Transverse colon (tissue), 4 donors: ENCODE measurements around the gene TTBK1. TPM values are rescaled to one million over a fixed set of nuclear protein-coding genes. Genes with fewer than 3 reads are reported as not detected.

Experiments
- DNase-seq: peaks from one replicate; pipeline ENCODE4 v3.0.0-alpha.2; 2019
- H3K27ac ChIP-seq, 4 donors: fragments of 200-600 bp; sonication (generic); 2 replicates each; pipeline ENCODE4 v1.5.1; 2016 to 2018; ENCODE audit warnings: inconsistent platforms in 4 of 4
- H3K27me3 ChIP-seq: fragments of 200-600 bp; sonication (generic); 2 replicates; pipeline ENCODE4 v1.5.1; 2017; ENCODE audit warnings: inconsistent platforms
- H3K36me3 ChIP-seq, 4 donors: fragments of 200-600 bp; sonication (generic); 2 replicates each; pipeline ENCODE4 v1.5.1; 2017 to 2019; ENCODE audit warnings: inconsistent platforms in 4 of 4
- H3K4me1 ChIP-seq, 4 donors: fragments of 200-600 bp; sonication (generic); 2 replicates each; pipeline ENCODE4 v1.5.1; 2017 to 2020; ENCODE audit warnings: inconsistent platforms in 4 of 4
- H3K4me3 ChIP-seq, 4 donors: fragments of 200-600 bp; sonication (generic); 1 replicate in 1 of 4; 2 replicates in 3 of 4; pipeline versions ENCODE4 v1.5.1 to v1.6.1; 2017 to 2019; ENCODE audit warnings: inconsistent platforms in 4 of 4
- H3K9me3 ChIP-seq, 2 donors: fragments of 200-600 bp; sonication (generic); 2 replicates each; pipeline ENCODE4 v1.5.1; 2017 to 2019; ENCODE audit warnings: inconsistent platforms in 2 of 2
- CTCF ChIP-seq, 5 experiments: fragments of 200-600 bp in 3 of 5; fragments of 450-650 bp in 2 of 5; sonication (generic) in 3 of 5; IDR thresholded peaks; 1 replicate in 2 of 5; 2 replicates in 3 of 5; pipeline ENCODE4 v1.5.1; 2016 to 2017; ENCODE audit warnings: antibody characterized with exemption in 5 of 5, inconsistent platforms in 3 of 5, mild to moderate bottlenecking in 2 of 5, moderate library complexity in 1 of 5
- EP300 ChIP-seq: sonication (generic); formaldehyde crosslinking; IDR thresholded peaks from one replicate; pipeline ENCODE4 v1.6.1; 2017; ENCODE audit warnings: antibody characterized with exemption, low read depth
- POLR2A ChIP-seq: fragments of 450-650 bp; IDR thresholded peaks from one replicate; pipeline ENCODE4 v1.6.1; 2016; ENCODE audit warnings: antibody characterized with exemption, mild to moderate bottlenecking, moderate library complexity
- POLR2AphosphoS5 ChIP-seq, 3 donors: sonication (generic); formaldehyde crosslinking; IDR thresholded peaks; one replicate each; pipeline ENCODE4 v1.6.1; 2016; ENCODE audit warnings: antibody characterized with exemption in 3 of 3
- WGBS, 2 donors: methylation state at CpG; one replicate each; pipeline ENCODE4 v1.1.5; 2018; ENCODE audit warnings: low coverage in 1 of 2; 5-methylcytosine and 5-hydroxymethylcytosine counted together
- in situ Hi-C, 4 donors: fragments of 200-750 bp; cut with MboI; loops; one replicate each; pipeline versions ENCODE4 v1.15.0 to v1.15.1; 2017; ENCODE audit warnings: low sequenced_read_pairs in 3 of 4, low pct_ligation_motif_present in 1 of 4, low pct_unique_long_range_greater_than_20kb in 1 of 4
- intact Hi-C: fragments of 100-400 bp; cut with DNase I; formaldehyde crosslinking; loops from one replicate; pipeline ENCODE4 v1.15.1; 2023; ENCODE audit warnings: low total_unique reads
- total RNA-seq, 4 donors: library from RNA; depleted of rRNA; stranded (reverse); fragments of >200 nt; gene quantifications; one replicate each; pipeline ENCODE4 v1.1.0, GENCODE V29; 2016

The TTBK1 gene
- total RNA-seq, 4 donors from 2014 or later = 0.20 to 1.1 (median 0.36) TPM

DNA sequence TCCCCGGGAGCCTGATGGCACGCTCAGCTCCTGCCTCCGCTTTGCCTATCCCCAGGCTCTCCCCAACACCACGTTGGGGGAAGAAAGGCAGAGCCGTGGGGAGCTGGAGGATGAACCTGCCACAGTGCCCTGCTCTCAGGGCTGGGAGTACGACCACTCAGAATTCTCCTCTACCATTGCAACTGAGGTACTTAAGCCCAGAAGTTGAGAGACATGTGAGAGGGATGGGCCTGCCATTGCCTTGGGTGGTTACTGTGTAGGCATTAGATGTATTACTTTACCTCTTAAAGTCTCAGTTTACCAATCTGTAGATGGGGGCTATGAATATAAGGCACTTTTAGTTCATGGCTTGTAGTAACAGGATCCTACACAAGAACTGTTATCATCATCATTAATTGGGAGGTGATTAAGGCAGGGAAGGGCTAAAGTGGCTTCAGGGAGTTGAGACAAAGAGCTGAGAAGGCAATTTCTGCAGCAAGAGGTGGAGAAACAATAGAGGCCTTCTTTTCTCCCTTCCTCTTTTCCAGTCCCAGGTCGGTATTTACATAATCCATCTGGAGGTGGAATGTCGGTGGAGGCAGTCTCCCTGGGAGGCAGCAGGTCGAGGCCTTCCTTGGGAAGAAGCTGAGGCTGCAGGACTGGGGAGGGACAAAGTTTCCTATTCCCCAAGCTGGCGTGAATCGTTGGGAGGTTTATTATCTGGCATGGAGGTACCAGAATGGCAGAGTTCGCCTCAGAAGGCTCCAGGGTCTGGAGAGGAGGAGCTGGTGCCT lies 55.5 kb downstream of the TTBK1 start:
- H3K4me1 ChIP-seq = no peaks in the 10 kb centered on the region
- no peaks in the 10 kb centered on the region for H3K36me3 ChIP-seq
- in situ Hi-C loops (no loop called here), intact Hi-C loops (no loop called here)
- TF ChIP-seq CTCF (IDR thresholded peaks at IDR 0.05) (no peak), POLR2A (no peak), POLR2AphosphoS5 (IDR thresholded peaks at IDR 0.05) (no peak)
- H3K27me3 ChIP-seq = peaks cover 3% of the 10 kb centered on the region
- 70% methylated on average over 12 of the region's 12 CpGs; no CpG with 5 or more reads in 1 of the 2 donors for WGBS, 2 donors
- H3K4me3 ChIP-seq = no peak overlapping the region
- DNase-seq = no peak
- H3K9me3 ChIP-seq = no peaks in the 10 kb centered on the region
- H3K27ac ChIP-seq = no peak overlapping the region

DNA sequence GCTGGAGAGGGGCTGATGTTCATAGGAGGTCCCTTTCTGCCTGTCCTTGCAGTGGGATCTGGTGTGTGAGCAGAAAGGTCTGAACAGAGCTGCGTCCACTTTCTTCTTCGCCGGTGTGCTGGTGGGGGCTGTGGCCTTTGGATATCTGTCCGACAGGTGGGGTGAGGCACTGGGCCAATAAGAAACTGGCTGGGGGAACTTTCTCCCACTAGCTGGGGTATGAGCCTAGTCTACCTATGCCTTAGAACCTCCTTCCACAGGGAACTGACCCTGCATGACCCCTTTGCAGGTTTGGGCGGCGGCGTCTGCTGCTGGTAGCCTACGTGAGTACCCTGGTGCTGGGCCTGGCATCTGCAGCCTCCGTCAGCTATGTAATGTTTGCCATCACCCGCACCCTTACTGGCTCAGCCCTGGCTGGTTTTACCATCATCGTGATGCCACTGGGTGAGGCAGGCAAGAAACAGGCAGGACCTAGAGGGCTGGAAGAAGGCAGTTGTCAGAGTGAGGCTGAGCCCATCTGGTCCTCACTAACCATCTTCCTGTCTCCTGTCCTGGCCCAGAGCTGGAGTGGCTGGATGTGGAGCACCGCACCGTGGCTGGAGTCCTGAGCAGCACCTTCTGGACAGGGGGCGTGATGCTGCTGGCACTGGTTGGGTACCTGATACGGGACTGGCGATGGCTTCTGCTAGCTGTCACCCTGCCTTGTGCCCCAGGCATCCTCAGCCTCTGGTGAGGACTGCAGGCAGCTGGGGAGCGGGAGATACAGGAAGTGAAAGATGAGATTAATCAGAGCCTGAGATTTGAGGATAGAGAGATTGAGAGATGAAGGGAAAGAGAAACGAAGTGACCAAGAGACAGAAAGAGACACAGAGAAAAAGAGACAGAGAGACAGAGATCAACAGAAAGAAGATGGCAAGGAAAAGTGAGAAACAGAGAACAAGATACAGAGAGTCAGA lies 56.3 kb downstream of the TTBK1 start:
- Histone ChIP-seq H3K36me3 (no peaks in the 10 kb centered on the region), H3K4me3 (no peak overlapping the region), H3K4me1 (no peaks in the 10 kb centered on the region), H3K9me3 (no peaks in the 10 kb centered on the region), H3K27me3 (peaks cover 3% of the 10 kb centered on the region), H3K27ac (no peak overlapping the region)
- TF ChIP-seq POLR2A (no peak), POLR2AphosphoS5 (IDR thresholded peaks at IDR 0.05) (no peak), EP300 (no peak), CTCF (IDR thresholded peaks at IDR 0.05) (no peak)
- intact Hi-C loops (no loop called here), in situ Hi-C loops (no loop called here)
- WGBS, 2 donors = 27 to 90% methylated on average over 2 to 18 of the region's 18 CpGs
- DNase-seq = no peak

GRCh38 chr6:43301081-43301870 lies 58.0 kb downstream of the TTBK1 start:
- in situ Hi-C loops (no loop called here), intact Hi-C loops (no loop called here)
- H3K4me3 ChIP-seq = no peak overlapping the region
- no peak overlapping the region for H3K27ac ChIP-seq
- DNase-seq = no peak
- H3K27me3 ChIP-seq = peaks cover 3% of the 10 kb centered on the region
- no peaks in the 10 kb centered on the region for H3K4me1 ChIP-seq
- H3K36me3 ChIP-seq = no peaks in the 10 kb centered on the region
- TF ChIP-seq EP300 (no peak), POLR2A (no peak), POLR2AphosphoS5 (IDR thresholded peaks at IDR 0.05) (no peak), CTCF (IDR thresholded peaks at IDR 0.05) (no peak)
- 83 to 100% methylated on average over 1 to 15 of the region's 15 CpGs for WGBS, 2 donors
- no peaks in the 10 kb centered on the region for H3K9me3 ChIP-seq
